ENCODE measurements around the gene SLIRP.

- TF ChIP-seq POLR2AphosphoS5 (IDR thresholded peaks at IDR 0.05) (no peak), CTCF (IDR thresholded peaks at IDR 0.05) (no peak), POLR2A (IDR thresholded peaks at IDR 0.05) (no peak)
Measured at GRCh38 chr14:77763316-77763715, 55.4 kb downstream of the SLIRP start.

All from prostate gland (tissue), 2 donors.